HepG2 (cell line): ENCODE data around the gene MFNG. TPM values are rescaled to one million over a fixed set of nuclear protein-coding genes. Genes with fewer than 3 reads are reported as not detected.
A peak's percentile ranks its signal among the peaks of the same experiment; 100 is the strongest.

ENCODE experiments used
- ATAC-seq: fragments of 200-7000 bp; cut with Tn5 transposase; 3 replicates; pipeline ENCODE4 v1.9.1; 2020; ENCODE audit warnings: mild to moderate bottlenecking, moderate library complexity
- BruUV-seq: library from RNA; stranded (reverse); fragments of 400-500 nt; replicated peaks from 2 replicates; lab custom pipeline; 2021; lab: Mats Ljungman, UMichigan
- CTCF ChIA-PET: fragments of 300-600 bp; formaldehyde crosslinking; extraction: SDS; loops from one replicate; lab custom pipeline; 2021; ENCODE audit warnings: low total read pairs, inconsistent platforms, low intra/inter-chr PET ratio; lab: Yijun Ruan, JAX
- POLR2A ChIA-PET: fragments of 350-600 bp; sonication (Branson Sonifier 250); formaldehyde crosslinking; loops from one replicate; lab custom pipeline; 2020; ENCODE audit warnings: antibody characterized with exemption, inconsistent platforms; lab: Yijun Ruan, JAX
- DNase-seq: peaks from one replicate; pipeline ENCODE4 v3.0.0-alpha.2; 2015; ENCODE audit warnings: low spot score
- FAIRE-seq: peaks from 3 replicates; lab custom pipeline; 2011; peaks lifted over from hg19 to GRCh38; lab: Jason Lieb, UNC
- H2AFZ ChIP-seq: one replicate; pipeline ENCODE4 v1.6.1; 2011; ENCODE audit warnings: low read length, inconsistent platforms
- H3K27ac ChIP-seq: fragments of 300-600 bp; 3 replicates; pipeline ENCODE4 v1.8.0; 2011; ENCODE audit warnings: mixed run types, mild to moderate bottlenecking, mixed read lengths, low read length, inconsistent platforms; ENCODE audit not compliant: insufficient read depth; ENCODE audit errors: extremely low read length
- H3K27me3 ChIP-seq, 2 experiments: fragments of 200-600 bp in 1 of 2; 2 replicates in 1 of 2; 3 replicates in 1 of 2; pipeline versions ENCODE4 v1.6.0 to v1.8.0; 2011; ENCODE audit warnings: low read length in 2 of 2, mild to moderate bottlenecking in 2 of 2, moderate library complexity in 2 of 2, inconsistent platforms in 1 of 2; ENCODE audit not compliant: insufficient read depth in 2 of 2, control insufficient read depth in 1 of 2
- H3K36me3 ChIP-seq, 2 experiments: fragments of 200-600 bp in 1 of 2; replicated peaks in 1 of 2; 2 replicates in 1 of 2; 3 replicates in 1 of 2; pipeline versions ENCODE4 v1.5.1 to v1.8.0; 2011; ENCODE audit warnings: low read length in 2 of 2, inconsistent platforms in 1 of 2; ENCODE audit not compliant: insufficient read depth in 2 of 2, control insufficient read depth in 1 of 2
- H3K4me1 ChIP-seq: 2 replicates; pipeline ENCODE4 v1.5.1; 2012; ENCODE audit warnings: low read length, inconsistent platforms; ENCODE audit not compliant: insufficient read depth
- H3K4me2 ChIP-seq: 2 replicates; pipeline ENCODE4 v1.6.0; 2011; ENCODE audit warnings: low read depth, low read length, inconsistent platforms
- H3K4me3 ChIP-seq, 3 experiments: fragments of 200-600 bp in 1 of 3; sonication (generic), shearing (Covaris generic) in 1 of 3; replicated peaks in 1 of 3; 2 replicates each; pipeline ENCODE4 v1.5.1; 2011 to 2016; ENCODE audit warnings: low read length in 3 of 3, inconsistent platforms in 2 of 3, low read depth in 2 of 3, mild to moderate bottlenecking in 2 of 3, control low read depth in 1 of 3, mixed read lengths in 1 of 3; ENCODE audit not compliant: insufficient read depth in 1 of 3
- H3K79me2 ChIP-seq: one replicate; pipeline ENCODE4 v1.6.1; 2011; ENCODE audit warnings: low read length, inconsistent platforms; ENCODE audit not compliant: insufficient read depth
- H3K9ac ChIP-seq: 2 replicates; pipeline ENCODE4 v1.6.0; 2011; ENCODE audit warnings: mild to moderate bottlenecking, low read depth, low read length, inconsistent platforms; ENCODE audit not compliant: insufficient read depth
- H3K9me3 ChIP-seq: 2 replicates; pipeline ENCODE4 v1.5.1; 2012; ENCODE audit warnings: mild to moderate bottlenecking, low read length
- H4K20me1 ChIP-seq: 2 replicates; pipeline ENCODE4 v1.6.0; 2011; ENCODE audit warnings: inconsistent platforms, mild to moderate bottlenecking, low read length, moderate library complexity; ENCODE audit not compliant: insufficient read depth
- GTF3A ChIP-seq: sonication (generic); formaldehyde crosslinking; conservative IDR thresholded peaks from 2 replicates; pipeline ENCODE4 v1.4.0; 2020; ENCODE audit warnings: mild to moderate bottlenecking, missing genetic modification reagents
- HNRNPUL1 ChIP-seq: fragments of 200-400 bp; formaldehyde crosslinking; IDR thresholded peaks from 2 replicates; pipeline ENCODE4 v1.6.1; 2017; ENCODE audit warnings: low read depth, mild to moderate bottlenecking, low read length, moderate library complexity
- NR2F1 ChIP-seq, 2 experiments: fragments of 450-650 bp in 1 of 2; formaldehyde crosslinking in 1 of 2; IDR thresholded peaks; 2 replicates each; pipeline versions ENCODE4 v1.5.0 to v1.6.1; 2016 to 2020; ENCODE audit warnings: mild to moderate bottlenecking in 1 of 2, missing compliant biosample characterization in 1 of 2, missing genetic modification reagents in 1 of 2, moderate library complexity in 1 of 2
- ZNF256 ChIP-seq: sonication (generic); formaldehyde crosslinking; conservative IDR thresholded peaks from 2 replicates; pipeline ENCODE4 v1.4.0; 2020; ENCODE audit warnings: missing genetic modification reagents
- ZNF263 ChIP-seq: sonication (generic); formaldehyde crosslinking; IDR thresholded peaks from 2 replicates; pipeline ENCODE4 v1.4.0; 2020; ENCODE audit warnings: missing genetic modification reagents
- ZNF616 ChIP-seq: sonication (generic); formaldehyde crosslinking; IDR thresholded peaks from 2 replicates; pipeline ENCODE4 v1.5.0; 2020; ENCODE audit warnings: low read depth, mild to moderate bottlenecking, missing genetic modification reagents
- ZNF737 ChIP-seq: sonication (generic); formaldehyde crosslinking; IDR thresholded peaks from 2 replicates; pipeline ENCODE4 v1.5.0; 2020; ENCODE audit warnings: missing genetic modification reagents, mild to moderate bottlenecking, borderline replicate concordance
- WGBS: methylation state at CpG from one replicate; pipeline ENCODE4 v1.1.6; 2017; ENCODE audit warnings: low lambda C conversion rate; 5-methylcytosine and 5-hydroxymethylcytosine counted together
- in situ Hi-C: cut with HindIII; loops from 2 replicates; pipeline ENCODE4 v1.10.0; 2017; ENCODE audit warnings: low pct_unique_long_range_greater_than_20kb; ENCODE audit not compliant: extremely low pct_ligation_motif_present
- intact Hi-C: fragments of 100-400 bp; cut with micrococcal nuclease; formaldehyde crosslinking; loops from one replicate; pipeline ENCODE4 v1.10.0; 2022; ENCODE audit not compliant: unreplicated experiment
- polyA plus RNA-seq, 8 experiments: library from polyadenylated mRNA; depleted of rRNA in 3 of 8; stranded (reverse) in 7 of 8; unstranded in 1 of 8; fragments of >200 nt; fragmentation: Illumina TruSeq in 4 of 8; extraction: Trizol in 4 of 8; gene quantifications; 2 replicates each; pipeline versions ENCODE4 v1.2.1 to v1.2.3, GENCODE V29; 2011 to 2016; ENCODE audit warnings: low read depth in 4 of 8, missing spikeins in 1 of 8, mixed read lengths in 1 of 8; ENCODE audit not compliant: insufficient read depth in 1 of 8
- total RNA-seq, 5 experiments: library from RNA; depleted of rRNA; stranded (reverse); fragments of >200 nt; fragmentation: Illumina TruSeq; extraction: Trizol; gene quantifications; 2 replicates each; pipeline ENCODE4 v1.2.3, GENCODE V29; 2016; ENCODE audit warnings: low read depth in 1 of 5
- TF ChIP-seq, protein P1 (sequence below): sonication (generic); formaldehyde crosslinking; IDR thresholded peaks from 2 replicates; pipeline ENCODE4 v1.4.0; 2020; ENCODE audit warnings: missing genetic modification reagents, borderline replicate concordance
- TF ChIP-seq, protein P2 (sequence below): sonication (generic); formaldehyde crosslinking; IDR thresholded peaks from 2 replicates; pipeline ENCODE4 v1.4.0; 2020; ENCODE audit warnings: mild to moderate bottlenecking, missing genetic modification reagents

MFNG gene
- total and polyA plus RNA-seq, 2 of the 13 experiments (the other 11 are each of a cell fraction or from before 2014, with no cell fraction given), result 1.0 to 11.7 TPM

DNA sequence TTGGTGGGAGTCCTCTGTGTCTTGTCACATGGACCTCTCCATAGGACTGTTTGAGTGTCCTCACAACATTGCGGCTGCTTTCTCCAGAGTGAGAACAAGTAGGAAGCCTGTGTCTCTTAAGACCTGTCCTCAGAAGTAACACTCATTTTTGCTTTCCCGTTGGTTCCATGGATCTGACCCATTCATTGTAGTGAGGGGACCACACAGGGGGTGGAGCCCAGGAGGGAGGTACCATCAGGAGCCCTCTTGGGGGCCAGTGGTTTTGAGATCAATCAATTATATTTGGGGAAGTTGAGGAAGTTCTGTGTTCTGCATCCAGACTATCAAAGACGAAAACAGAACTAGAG is 53.5 kb downstream of the MFNG start (continued):
- TF ChIP-seq, protein P1, sequence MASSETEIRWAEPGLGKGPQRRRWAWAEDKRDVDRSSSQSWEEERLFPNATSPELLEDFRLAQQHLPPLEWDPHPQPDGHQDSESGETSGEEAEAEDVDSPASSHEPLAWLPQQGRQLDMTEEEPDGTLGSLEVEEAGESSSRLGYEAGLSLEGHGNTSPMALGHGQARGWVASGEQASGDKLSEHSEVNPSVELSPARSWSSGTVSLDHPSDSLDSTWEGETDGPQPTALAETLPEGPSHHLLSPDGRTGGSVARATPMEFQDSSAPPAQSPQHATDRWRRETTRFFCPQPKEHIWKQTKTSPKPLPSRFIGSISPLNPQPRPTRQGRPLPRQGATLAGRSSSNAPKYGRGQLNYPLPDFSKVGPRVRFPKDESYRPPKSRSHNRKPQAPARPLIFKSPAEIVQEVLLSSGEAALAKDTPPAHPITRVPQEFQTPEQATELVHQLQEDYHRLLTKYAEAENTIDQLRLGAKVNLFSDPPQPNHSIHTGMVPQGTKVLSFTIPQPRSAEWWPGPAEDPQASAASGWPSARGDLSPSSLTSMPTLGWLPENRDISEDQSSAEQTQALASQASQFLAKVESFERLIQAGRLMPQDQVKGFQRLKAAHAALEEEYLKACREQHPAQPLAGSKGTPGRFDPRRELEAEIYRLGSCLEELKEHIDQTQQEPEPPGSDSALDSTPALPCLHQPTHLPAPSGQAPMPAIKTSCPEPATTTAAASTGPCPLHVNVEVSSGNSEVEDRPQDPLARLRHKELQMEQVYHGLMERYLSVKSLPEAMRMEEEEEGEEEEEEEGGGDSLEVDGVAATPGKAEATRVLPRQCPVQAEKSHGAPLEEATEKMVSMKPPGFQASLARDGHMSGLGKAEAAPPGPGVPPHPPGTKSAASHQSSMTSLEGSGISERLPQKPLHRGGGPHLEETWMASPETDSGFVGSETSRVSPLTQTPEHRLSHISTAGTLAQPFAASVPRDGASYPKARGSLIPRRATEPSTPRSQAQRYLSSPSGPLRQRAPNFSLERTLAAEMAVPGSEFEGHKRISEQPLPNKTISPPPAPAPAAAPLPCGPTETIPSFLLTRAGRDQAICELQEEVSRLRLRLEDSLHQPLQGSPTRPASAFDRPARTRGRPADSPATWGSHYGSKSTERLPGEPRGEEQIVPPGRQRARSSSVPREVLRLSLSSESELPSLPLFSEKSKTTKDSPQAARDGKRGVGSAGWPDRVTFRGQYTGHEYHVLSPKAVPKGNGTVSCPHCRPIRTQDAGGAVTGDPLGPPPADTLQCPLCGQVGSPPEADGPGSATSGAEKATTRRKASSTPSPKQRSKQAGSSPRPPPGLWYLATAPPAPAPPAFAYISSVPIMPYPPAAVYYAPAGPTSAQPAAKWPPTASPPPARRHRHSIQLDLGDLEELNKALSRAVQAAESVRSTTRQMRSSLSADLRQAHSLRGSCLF (CRISPR knock-in tag), result no peak
- TF ChIP-seq ZNF263 (CRISPR knock-in tag) (no peak), HNRNPUL1 (no peak)

DNA sequence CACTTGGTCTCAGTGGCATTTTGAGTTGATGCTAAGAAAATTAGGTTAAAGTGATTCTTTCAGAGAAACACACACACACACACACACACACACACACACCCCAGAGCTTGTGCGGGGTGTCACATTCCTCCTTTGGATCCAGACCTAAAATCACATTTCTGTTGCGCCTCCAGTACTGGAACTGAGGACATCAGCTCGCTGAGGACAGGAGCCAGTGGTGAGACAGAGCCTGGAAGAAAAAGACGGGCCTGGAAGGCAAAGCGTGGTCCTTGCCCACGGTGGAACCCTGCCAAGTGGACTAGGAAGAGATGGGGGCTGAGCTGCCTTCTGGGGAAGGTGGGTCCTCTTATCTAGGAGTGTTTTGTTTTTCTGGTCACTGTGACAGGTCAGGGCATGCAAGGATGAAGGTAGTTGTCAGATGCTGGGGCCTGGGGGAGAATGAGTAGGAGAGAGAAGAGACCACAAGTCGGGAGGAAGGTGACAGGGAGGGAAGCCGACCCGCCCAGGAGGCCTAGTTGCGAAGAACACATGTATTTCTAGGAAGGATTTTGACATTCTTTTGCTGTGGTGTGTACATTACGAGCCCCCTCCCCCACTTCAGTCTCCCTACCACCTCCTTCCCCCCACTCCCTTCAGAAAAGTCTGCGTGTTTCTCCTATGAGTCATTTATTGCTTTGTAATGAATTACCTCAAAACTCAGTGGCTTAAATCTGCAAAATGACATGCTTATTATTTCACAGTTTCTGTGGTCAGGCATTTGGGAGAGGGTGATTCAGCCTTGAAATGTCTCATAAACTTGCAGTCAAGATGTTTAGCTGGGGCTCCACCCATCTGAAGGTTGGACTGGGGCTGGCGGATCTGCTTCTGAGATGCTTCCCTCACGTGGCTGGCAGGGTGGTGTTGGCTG is 54.1 kb downstream of the MFNG start:
- Histone ChIP-seq H3K4me2 (no peak overlapping the region), H3K36me3 (no peaks in the 10 kb centered on the region), H3K79me2 (no peaks in the 10 kb centered on the region), H3K4me3 (no peak overlapping the region), H4K20me1 (peaks cover 7% of the 10 kb centered on the region; the same call in 1 of the 2 replicates), H3K4me1 (peaks cover 26% of the 10 kb centered on the region), H3K9ac (no peak overlapping the region), H3K9me3 (no peaks in the 10 kb centered on the region), H2AFZ (no peak overlapping the region), H3K27ac (no peak overlapping the region), H3K27me3 (peaks cover 17 to 68% of the 10 kb centered on the region in 2 experiments)
- no peak for FAIRE-seq
- DNase-seq, result peak; percentile 19
- no TSS peak for BruUV-seq
- ATAC-seq, result no peak
- in situ Hi-C loops, result no loop called here
- WGBS, result 16% methylated on average over 11 of the region's 14 CpGs
- intact Hi-C loops, result no loop called here
- ChIA-PET CTCF (no interaction called here), POLR2A (interaction anchor here (2.2 kb wide), 1 partner anchor 23 kb away, joined by 5 read pairs; no protein-coding TSS in a partner anchor)
- no peak for TF ChIP-seq GTF3A (CRISPR knock-in tag)
- TF ChIP-seq ZNF616, result no peak
- TF ChIP-seq, protein P2, sequence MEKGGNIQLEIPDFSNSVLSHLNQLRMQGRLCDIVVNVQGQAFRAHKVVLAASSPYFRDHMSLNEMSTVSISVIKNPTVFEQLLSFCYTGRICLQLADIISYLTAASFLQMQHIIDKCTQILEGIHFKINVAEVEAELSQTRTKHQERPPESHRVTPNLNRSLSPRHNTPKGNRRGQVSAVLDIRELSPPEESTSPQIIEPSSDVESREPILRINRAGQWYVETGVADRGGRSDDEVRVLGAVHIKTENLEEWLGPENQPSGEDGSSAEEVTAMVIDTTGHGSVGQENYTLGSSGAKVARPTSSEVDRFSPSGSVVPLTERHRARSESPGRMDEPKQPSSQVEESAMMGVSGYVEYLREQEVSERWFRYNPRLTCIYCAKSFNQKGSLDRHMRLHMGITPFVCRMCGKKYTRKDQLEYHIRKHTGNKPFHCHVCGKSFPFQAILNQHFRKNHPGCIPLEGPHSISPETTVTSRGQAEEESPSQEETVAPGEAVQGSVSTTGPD, result no peak
- TF ChIP-seq NR2F1 (CRISPR knock-in tag; IDR thresholded peaks at IDR 0.05), result no peak
- no peak for TF ChIP-seq ZNF256 (CRISPR knock-in tag)
- TF ChIP-seq, protein P1 (CRISPR knock-in tag), result no peak
- TF ChIP-seq ZNF737 (CRISPR knock-in tag), result no peak
